HG03097 (cell line): ENCODE results near the gene HPSE.
"Not testable (repeated sequence)": the region's sequence is repeated elsewhere in the genome, so short reads cannot be mapped to it uniquely, and the experiment has no call there.

Experiments
- ATAC-seq: cut with Tn5 transposase; IDR thresholded peaks from one replicate; pipeline ENCODE4 v1.9.1; 2021; ENCODE audit not compliant: unreplicated experiment, low FRiP score

Gene HPSE

GRCh38 chr4:83339573-83339972, 4.9 kb upstream of the HPSE start:
- no peak for ATAC-seq

- ATAC-seq, result no peak
Measured at GRCh38 chr4:83335701-83336100, 1.1 kb upstream of the HPSE start.

- no peak for ATAC-seq
Measured at GRCh38 chr4:83331956-83332355, 2.7 kb downstream of the HPSE start.

GRCh38 chr4:83329521-83330110, 5.0 kb downstream of the HPSE start:
- ATAC-seq, result no peak

GRCh38 chr4:83328521-83329187, 6.0 kb downstream of the HPSE start:
- ATAC-seq, result no peak

GRCh38 chr4:83326546-83326945, 8.1 kb downstream of the HPSE start:
- no peak for ATAC-seq

GRCh38 chr4:83325306-83325705, 9.3 kb downstream of the HPSE start:
- not testable (repeated sequence) for ATAC-seq

- no peak for ATAC-seq
Measured at GRCh38 chr4:83323136-83323535, 11.5 kb downstream of the HPSE start.

GRCh38 chr4:83320548-83320947, 14.1 kb downstream of the HPSE start:
- no peak for ATAC-seq

GRCh38 chr4:83318666-83319065, 16.0 kb downstream of the HPSE start:
- no peak for ATAC-seq

GRCh38 chr4:83317671-83318070, 17.0 kb downstream of the HPSE start:
- no peak for ATAC-seq

GRCh38 chr4:83316459-83317165, 18.0 kb downstream of the HPSE start:
- ATAC-seq, result no peak

GRCh38 chr4:83315341-83315870, 19.2 kb downstream of the HPSE start:
- ATAC-seq, result no peak

- no peak for ATAC-seq
Measured at GRCh38 chr4:83308672-83309071, 26.0 kb downstream of the HPSE start.

- ATAC-seq, result no peak
Measured at GRCh38 chr4:83307920-83308319, 26.7 kb downstream of the HPSE start.

- no peak for ATAC-seq
Measured at GRCh38 chr4:83305187-83305586, 29.5 kb downstream of the HPSE start.

GRCh38 chr4:83297548-83298260, 36.9 kb downstream of the HPSE start:
- ATAC-seq, result no peak

GRCh38 chr4:83293305-83294046, 41.2 kb downstream of the HPSE start:
- ATAC-seq, result no peak

GRCh38 chr4:83290059-83290774, 44.4 kb downstream of the HPSE start:
- ATAC-seq, result not testable (repeated sequence)

GRCh38 chr4:83288381-83288780, 46.3 kb downstream of the HPSE start:
- not testable (repeated sequence) for ATAC-seq
